CMK (cell line): ENCODE measurements around the gene SGPL1.

Experiments
- DNase-seq: peaks from one replicate; pipeline ENCODE4 v3.0.0-alpha.2; 2010; ENCODE audit warnings: low read depth

Gene SGPL1

GRCh38 chr10:70921285-70921684 is 105.5 kb downstream of the SGPL1 start:
- DNase-seq, result no peak

GRCh38 chr10:70923696-70924095 is 107.9 kb downstream of the SGPL1 start:
- DNase-seq, result no peak

GRCh38 chr10:70925377-70926225 is 109.9 kb downstream of the SGPL1 start:
- no peak for DNase-seq

- DNase-seq, result no peak
Measured at GRCh38 chr10:70926226-70927000, 110.7 kb downstream of the SGPL1 start.

- DNase-seq, result no peak
Measured at GRCh38 chr10:70927189-70927943, 111.6 kb downstream of the SGPL1 start.

- DNase-seq, result no peak
Measured at GRCh38 chr10:70928140-70928539, 112.4 kb downstream of the SGPL1 start.

- DNase-seq, result no peak
Measured at GRCh38 chr10:70930263-70931000, 114.7 kb downstream of the SGPL1 start.
